H9 (cell line): ENCODE results near the gene WSCD2. TPM values are rescaled to one million over a fixed set of nuclear protein-coding genes. Genes with fewer than 3 reads are reported as not detected.

Source experiments
- DNase-seq: peaks from one replicate; pipeline ENCODE4 v3.0.0-alpha.2; 2017
- H2AFZ ChIP-seq: one replicate; pipeline ENCODE4 v1.6.1; 2013; ENCODE audit warnings: mild to moderate bottlenecking, low read length, control low read depth, moderate library complexity
- H2AK5ac ChIP-seq: 2 replicates; pipeline ENCODE4 v1.6.1; 2013; ENCODE audit warnings: low read length, control low read depth, mixed read lengths; ENCODE audit not compliant: insufficient read length
- H2BK120ac ChIP-seq: one replicate; pipeline ENCODE4 v1.6.1; 2013; ENCODE audit warnings: low read depth, mild to moderate bottlenecking, low read length, control low read depth, inconsistent platforms; ENCODE audit not compliant: poor library complexity, severe bottlenecking
- H2BK12ac ChIP-seq: 2 replicates; pipeline ENCODE4 v1.6.1; 2013; ENCODE audit warnings: low read length, control low read depth, mixed read lengths, low read depth; ENCODE audit not compliant: insufficient read length
- H2BK15ac ChIP-seq: 2 replicates; pipeline ENCODE4 v1.6.1; 2013; ENCODE audit warnings: low read depth, low read length, control low read depth
- H2BK20ac ChIP-seq: one replicate; pipeline ENCODE4 v1.6.1; 2013; ENCODE audit warnings: low read depth, mild to moderate bottlenecking, low read length, control low read depth, inconsistent platforms; ENCODE audit not compliant: poor library complexity, severe bottlenecking
- H2BK5ac ChIP-seq: 2 replicates; pipeline ENCODE4 v1.6.1; 2013; ENCODE audit warnings: low read length, control low read depth, mixed read lengths; ENCODE audit not compliant: insufficient read length
- H3K14ac ChIP-seq: 2 replicates; pipeline ENCODE4 v1.6.1; 2013; ENCODE audit warnings: low read length, control low read depth; ENCODE audit not compliant: insufficient read depth
- H3K18ac ChIP-seq: 2 replicates; pipeline ENCODE4 v1.6.1; 2013; ENCODE audit warnings: low read depth, mild to moderate bottlenecking, mixed read lengths, low read length, control low read depth; ENCODE audit not compliant: insufficient read length
- H3K23ac ChIP-seq: 2 replicates; pipeline ENCODE4 v1.6.1; 2013; ENCODE audit warnings: low read length, control low read depth, mixed read lengths, low read depth; ENCODE audit not compliant: insufficient read length
- H3K23me2 ChIP-seq: 2 replicates; pipeline ENCODE4 v1.6.1; 2013; ENCODE audit warnings: low read depth, mild to moderate bottlenecking, mixed read lengths, low read length, control low read depth; ENCODE audit not compliant: insufficient read length, poor library complexity, severe bottlenecking
- H3K27ac ChIP-seq: 2 replicates; pipeline ENCODE4 v1.5.1; 2013; ENCODE audit warnings: low read length, control low read depth, mixed read lengths, low read depth; ENCODE audit not compliant: insufficient read length
- H3K27me3 ChIP-seq: 2 replicates; pipeline ENCODE4 v1.6.1; 2013; ENCODE audit warnings: low read length, control low read depth, inconsistent platforms; ENCODE audit not compliant: insufficient read depth
- H3K4ac ChIP-seq: 2 replicates; pipeline ENCODE4 v1.6.1; 2013; ENCODE audit warnings: low read depth, mild to moderate bottlenecking, control low read depth, inconsistent platforms, low read length, moderate library complexity
- H3K4me1 ChIP-seq: 2 replicates; pipeline ENCODE4 v1.6.1; 2013; ENCODE audit warnings: low read length, control low read depth, inconsistent platforms; ENCODE audit not compliant: insufficient read depth
- H3K4me2 ChIP-seq: 2 replicates; pipeline ENCODE4 v1.6.1; 2013; ENCODE audit warnings: low read length, control low read depth, mixed read lengths; ENCODE audit not compliant: insufficient read length, insufficient read depth
- H3K56ac ChIP-seq: 2 replicates; pipeline ENCODE4 v1.6.1; 2013; ENCODE audit warnings: low read depth, mild to moderate bottlenecking, mixed read lengths, low read length, control low read depth; ENCODE audit not compliant: insufficient read length
- H3K79me1 ChIP-seq: 2 replicates; pipeline ENCODE4 v1.6.1; 2013; ENCODE audit warnings: low read depth, mild to moderate bottlenecking, moderate library complexity, low read length, control low read depth, inconsistent platforms; ENCODE audit not compliant: insufficient read depth, poor library complexity, severe bottlenecking
- H3K79me2 ChIP-seq: 2 replicates; pipeline ENCODE4 v1.6.1; 2013; ENCODE audit warnings: low read length, control low read depth, inconsistent platforms; ENCODE audit not compliant: insufficient read depth
- H3K9ac ChIP-seq: 2 replicates; pipeline ENCODE4 v1.6.1; 2013; ENCODE audit warnings: low read length, control low read depth, mixed read lengths; ENCODE audit not compliant: insufficient read length; ENCODE audit errors: extremely low read depth
- H3K9me3 ChIP-seq: one replicate; pipeline ENCODE4 v1.6.1; 2013; ENCODE audit warnings: low read depth, low read length, inconsistent platforms; ENCODE audit not compliant: control insufficient read depth
- H3T11ph ChIP-seq: one replicate; pipeline ENCODE4 v1.6.1; 2013; ENCODE audit warnings: mild to moderate bottlenecking, low read length, control low read depth, inconsistent platforms
- H4K20me1 ChIP-seq: one replicate; pipeline ENCODE4 v1.6.1; 2013; ENCODE audit not compliant: control insufficient read depth, insufficient read length, insufficient read depth
- H4K5ac ChIP-seq: 2 replicates; pipeline ENCODE4 v1.6.1; 2013; ENCODE audit warnings: low read depth, mild to moderate bottlenecking, mixed read lengths, low read length, control low read depth; ENCODE audit not compliant: insufficient read length
- H4K8ac ChIP-seq: replicated peaks from 2 replicates; pipeline ENCODE4 v1.6.1; 2013; ENCODE audit warnings: low read length, control low read depth, mixed read lengths, low read depth; ENCODE audit not compliant: insufficient read length
- H4K91ac ChIP-seq: 2 replicates; pipeline ENCODE4 v1.6.1; 2013; ENCODE audit warnings: low read depth, mild to moderate bottlenecking, moderate library complexity, mixed read lengths, low read length, control low read depth; ENCODE audit not compliant: insufficient read length
- H3K27ac Mint-ChIP-seq, 3 experiments: 2 replicates in 2 of 3; 3 replicates in 1 of 3; pipeline ENCODE4 v1.8.0; 2020 to 2021; ENCODE audit warnings: mixed read lengths in 3 of 3, mild to moderate bottlenecking in 1 of 3, moderate library complexity in 1 of 3
- H3K27me3 Mint-ChIP-seq: 2 replicates; pipeline ENCODE4 v1.8.0; 2021; ENCODE audit warnings: low read depth, mild to moderate bottlenecking, moderate library complexity, mixed read lengths
- H3K36me3 Mint-ChIP-seq, 3 experiments: 2 replicates in 2 of 3; 3 replicates in 1 of 3; pipeline ENCODE4 v1.8.0; 2020 to 2021; ENCODE audit warnings: low read depth in 3 of 3, mixed read lengths in 3 of 3; ENCODE audit not compliant: insufficient read depth in 1 of 3
- H3K4me1 Mint-ChIP-seq, 2 experiments: 2 replicates each; pipeline ENCODE4 v1.8.0; 2020; ENCODE audit warnings: mixed read lengths in 2 of 2
- H3K4me3 Mint-ChIP-seq, 2 experiments: 2 replicates in 1 of 2; 3 replicates in 1 of 2; pipeline ENCODE4 v1.8.0; 2020 to 2021; ENCODE audit warnings: mild to moderate bottlenecking in 2 of 2, mixed read lengths in 2 of 2, moderate library complexity in 1 of 2
- H3K9me3 Mint-ChIP-seq, 2 experiments: 2 replicates in 1 of 2; 3 replicates in 1 of 2; pipeline ENCODE4 v1.8.0; 2020; ENCODE audit warnings: mild to moderate bottlenecking in 2 of 2, mixed read lengths in 2 of 2, moderate library complexity in 1 of 2
- CTCF ChIP-seq: fragments of 200-600 bp; sonication (generic); conservative IDR thresholded peaks from 3 replicates; pipeline ENCODE4 v1.8.0; 2021; ENCODE audit warnings: antibody characterized with exemption, mild to moderate bottlenecking
- WGBS: extraction: QIAGEN DNeasy Blood & Tissue Kit; methylation state at CpG from one replicate; pipeline ENCODE4 v1.1.7; 2013; ENCODE audit warnings: missing lambda C conversion rate, low lambda C conversion rate, mixed read lengths; ENCODE audit not compliant: insufficient read length; ENCODE audit errors: extremely low coverage; 5-methylcytosine and 5-hydroxymethylcytosine counted together
- total RNA-seq: library from RNA; stranded (reverse); gene quantifications from 2 replicates; pipeline ENCODE4 v1.2.1, GENCODE V29; 2021

Gene WSCD2
- total RNA-seq, 1 experiment from 2014 or later = 0.92 TPM

GRCh38 chr12:108176292-108176691 is 47.2 kb downstream of the WSCD2 start:
- H3K79me1 ChIP-seq = no peaks in the 10 kb centered on the region
- peaks cover 8% of the 10 kb centered on the region; the same call in 1 of the 2 replicates for H3K4me1 ChIP-seq
- Mint-ChIP-seq H3K4me3 (no peak overlapping the region), H3K27ac (peak overlapping the region in 1 of 3 experiments; percentile 64; a peak in 2 of 7 replicates), H3K36me3 (peaks cover 3 to 19% (median 5%) of the 10 kb centered on the region in 3 experiments; a peak in 5 of 7 replicates), H3K9me3 (peaks cover 11 to 13% of the 10 kb centered on the region in 2 experiments; a peak in 4 of 5 replicates), H3K4me1 (peaks cover 39 to 54% of the 10 kb centered on the region in 2 experiments), H3K27me3 (no peaks in the 10 kb centered on the region; the same call in 1 of the 2 replicates)
- no peak overlapping the region for H3K18ac ChIP-seq
- H4K91ac ChIP-seq = no peak overlapping the region
- no peaks in the 10 kb centered on the region for H3K9me3 ChIP-seq
- H2AFZ ChIP-seq = no peak overlapping the region
- no peak overlapping the region for H3K14ac ChIP-seq
- no peak for TF ChIP-seq CTCF
- H3K27ac ChIP-seq = no peak overlapping the region
- H3K23ac ChIP-seq = no peak overlapping the region
- no peak overlapping the region for H2BK15ac ChIP-seq
- H3K9ac ChIP-seq = no peak overlapping the region
- no peak for DNase-seq
- no peak overlapping the region for H2BK12ac ChIP-seq
- H2AK5ac ChIP-seq = no peak overlapping the region
- H4K5ac ChIP-seq = no peak overlapping the region
- H3T11ph ChIP-seq = no peak overlapping the region
- H3K79me2 ChIP-seq = no peaks in the 10 kb centered on the region
- no peak overlapping the region for H2BK20ac ChIP-seq
- no peak overlapping the region for H3K56ac ChIP-seq
- H2BK5ac ChIP-seq = no peak overlapping the region
- H3K23me2 ChIP-seq = no peaks in the 10 kb centered on the region
- no peaks in the 10 kb centered on the region for H4K20me1 ChIP-seq
- WGBS = no CpG with 5 or more reads among the region's 3 CpGs
- H3K27me3 ChIP-seq = no peaks in the 10 kb centered on the region
- H2BK120ac ChIP-seq = no peak overlapping the region
- no peak overlapping the region for H3K4ac ChIP-seq
- no peak overlapping the region for H4K8ac ChIP-seq
- no peak overlapping the region for H3K4me2 ChIP-seq
